DOHH2 (cell line): ENCODE data around the gene C19orf25.

Source experiments
- H3F3A ChIP-seq: fragments of 200-600 bp; sonication (generic), shearing (Covaris generic); 2 replicates; pipeline ENCODE4 v1.6.0; 2016; ENCODE audit warnings: antibody characterized with exemption, mild to moderate bottlenecking; ENCODE audit not compliant: control insufficient read depth, insufficient read depth
- H3K27ac ChIP-seq: fragments of 200-600 bp; sonication (generic); 2 replicates; pipeline ENCODE4 v1.5.1; 2014; ENCODE audit warnings: low read depth, mild to moderate bottlenecking, low read length, moderate library complexity
- H3K27me3 ChIP-seq: fragments of 200-600 bp; sonication (generic); 2 replicates; pipeline ENCODE4 v1.6.1; 2014; ENCODE audit warnings: mild to moderate bottlenecking, low read length, mixed read lengths; ENCODE audit not compliant: control insufficient read depth
- H3K36me3 ChIP-seq: fragments of 200-600 bp; sonication (generic); 2 replicates; pipeline ENCODE4 v1.6.1; 2014; ENCODE audit warnings: mild to moderate bottlenecking, low read length, moderate library complexity, mixed read lengths; ENCODE audit not compliant: control insufficient read depth
- H3K4me1 ChIP-seq: fragments of 200-600 bp; sonication (generic); 2 replicates; pipeline ENCODE4 v1.6.1; 2014; ENCODE audit warnings: mild to moderate bottlenecking, low read length, mixed read lengths; ENCODE audit not compliant: control insufficient read depth
- H3K4me2 ChIP-seq: fragments of 200-600 bp; sonication (generic); 2 replicates; pipeline ENCODE4 v1.6.0; 2014; ENCODE audit warnings: mild to moderate bottlenecking, low read length, moderate library complexity
- H3K4me3 ChIP-seq: fragments of 200-600 bp; sonication (generic); 2 replicates; pipeline ENCODE4 v1.5.1; 2014; ENCODE audit warnings: mild to moderate bottlenecking, low read length, mixed read lengths
- H3K79me2 ChIP-seq: fragments of 200-600 bp; sonication (generic); 2 replicates; pipeline ENCODE4 v1.6.1; 2014; ENCODE audit warnings: mild to moderate bottlenecking, low read length, mixed read lengths; ENCODE audit not compliant: control insufficient read depth
- H3K9me2 ChIP-seq: fragments of 200-600 bp; sonication (generic); replicated peaks from 2 replicates; pipeline ENCODE4 v1.6.1; 2014; ENCODE audit warnings: mild to moderate bottlenecking, low read length, mixed read lengths; ENCODE audit not compliant: control insufficient read depth
- H3K9me3 ChIP-seq: fragments of 200-600 bp; sonication (generic); 2 replicates; pipeline ENCODE4 v1.6.1; 2014; ENCODE audit warnings: antibody characterized with exemption, low read length, mixed read lengths; ENCODE audit not compliant: control insufficient read depth, insufficient read depth
- H4K20me1 ChIP-seq: fragments of 200-600 bp; sonication (generic); 2 replicates; pipeline ENCODE4 v1.6.0; 2014; ENCODE audit warnings: low read depth, mild to moderate bottlenecking, antibody characterized with exemption, low read length, moderate library complexity; ENCODE audit not compliant: control insufficient read depth, insufficient read depth
- EZH2phosphoT487 ChIP-seq: fragments of 200-600 bp; sonication (generic); IDR thresholded peaks from 2 replicates; pipeline ENCODE4 v1.6.1; 2017; ENCODE audit warnings: borderline replicate concordance, mild to moderate bottlenecking, antibody characterized with exemption, low read length, moderate library complexity, mixed read lengths
- TF ChIP-seq, protein P1 (sequence below): fragments of 200-600 bp; sonication (generic); IDR thresholded peaks from one replicate; pipeline ENCODE4 v1.5.1; 2014; ENCODE audit warnings: antibody characterized with exemption, mild to moderate bottlenecking, low read depth, low read length; ENCODE audit not compliant: poor library complexity, severe bottlenecking

C19orf25 gene

GRCh38 chr19:1434577-1435060, 44.4 kb downstream of the C19orf25 start:
- H3K27me3 ChIP-seq = no peaks in the 10 kb centered on the region
- H3K4me1 ChIP-seq = peaks cover 17% of the 10 kb centered on the region
- no peaks in the 10 kb centered on the region for H3K9me2 ChIP-seq
- H3K9me3 ChIP-seq = no peaks in the 10 kb centered on the region
- peaks cover 59% of the 10 kb centered on the region for H3K36me3 ChIP-seq
- no peak overlapping the region for H3K4me3 ChIP-seq
- H3F3A ChIP-seq = peaks cover 22% of the 10 kb centered on the region
- H3K27ac ChIP-seq = no peak overlapping the region
- no peak for TF ChIP-seq EZH2phosphoT487
- TF ChIP-seq, protein P1, sequence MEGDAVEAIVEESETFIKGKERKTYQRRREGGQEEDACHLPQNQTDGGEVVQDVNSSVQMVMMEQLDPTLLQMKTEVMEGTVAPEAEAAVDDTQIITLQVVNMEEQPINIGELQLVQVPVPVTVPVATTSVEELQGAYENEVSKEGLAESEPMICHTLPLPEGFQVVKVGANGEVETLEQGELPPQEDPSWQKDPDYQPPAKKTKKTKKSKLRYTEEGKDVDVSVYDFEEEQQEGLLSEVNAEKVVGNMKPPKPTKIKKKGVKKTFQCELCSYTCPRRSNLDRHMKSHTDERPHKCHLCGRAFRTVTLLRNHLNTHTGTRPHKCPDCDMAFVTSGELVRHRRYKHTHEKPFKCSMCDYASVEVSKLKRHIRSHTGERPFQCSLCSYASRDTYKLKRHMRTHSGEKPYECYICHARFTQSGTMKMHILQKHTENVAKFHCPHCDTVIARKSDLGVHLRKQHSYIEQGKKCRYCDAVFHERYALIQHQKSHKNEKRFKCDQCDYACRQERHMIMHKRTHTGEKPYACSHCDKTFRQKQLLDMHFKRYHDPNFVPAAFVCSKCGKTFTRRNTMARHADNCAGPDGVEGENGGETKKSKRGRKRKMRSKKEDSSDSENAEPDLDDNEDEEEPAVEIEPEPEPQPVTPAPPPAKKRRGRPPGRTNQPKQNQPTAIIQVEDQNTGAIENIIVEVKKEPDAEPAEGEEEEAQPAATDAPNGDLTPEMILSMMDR = no peak
- no peak overlapping the region for H3K4me2 ChIP-seq
- peaks cover 5% of the 10 kb centered on the region for H4K20me1 ChIP-seq
- H3K79me2 ChIP-seq = peaks cover 15% of the 10 kb centered on the region

DNA sequence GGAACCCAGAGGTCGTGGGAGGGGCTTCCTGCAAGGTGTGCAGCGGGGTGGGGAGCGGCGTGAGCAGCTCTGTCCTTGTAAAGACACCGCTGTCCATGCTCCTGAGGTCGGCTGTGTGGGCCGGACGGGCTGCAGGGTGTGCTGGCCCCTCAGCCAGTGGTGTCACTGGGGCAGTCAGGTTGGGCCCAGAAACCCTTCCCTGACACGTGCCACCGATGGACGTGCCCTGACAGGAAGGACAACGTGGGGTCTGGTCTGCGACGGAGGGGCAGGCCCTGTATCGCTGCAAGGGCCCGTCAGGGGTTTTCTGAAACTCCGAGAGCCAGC, 45.0 kb downstream of the C19orf25 start:
- TF ChIP-seq, protein P1 = no peak
- TF ChIP-seq EZH2phosphoT487 = no peak
- Histone ChIP-seq H3K9me2 (no peaks in the 10 kb centered on the region), H4K20me1 (no peaks in the 10 kb centered on the region), H3K9me3 (no peaks in the 10 kb centered on the region), H3K27me3 (no peaks in the 10 kb centered on the region), H3K4me2 (no peak overlapping the region), H3K27ac (no peak overlapping the region), H3K36me3 (peaks cover 59% of the 10 kb centered on the region), H3F3A (peaks cover 16% of the 10 kb centered on the region), H3K4me3 (no peak overlapping the region), H3K79me2 (peaks cover 9% of the 10 kb centered on the region), H3K4me1 (peaks cover 12% of the 10 kb centered on the region)

DNA sequence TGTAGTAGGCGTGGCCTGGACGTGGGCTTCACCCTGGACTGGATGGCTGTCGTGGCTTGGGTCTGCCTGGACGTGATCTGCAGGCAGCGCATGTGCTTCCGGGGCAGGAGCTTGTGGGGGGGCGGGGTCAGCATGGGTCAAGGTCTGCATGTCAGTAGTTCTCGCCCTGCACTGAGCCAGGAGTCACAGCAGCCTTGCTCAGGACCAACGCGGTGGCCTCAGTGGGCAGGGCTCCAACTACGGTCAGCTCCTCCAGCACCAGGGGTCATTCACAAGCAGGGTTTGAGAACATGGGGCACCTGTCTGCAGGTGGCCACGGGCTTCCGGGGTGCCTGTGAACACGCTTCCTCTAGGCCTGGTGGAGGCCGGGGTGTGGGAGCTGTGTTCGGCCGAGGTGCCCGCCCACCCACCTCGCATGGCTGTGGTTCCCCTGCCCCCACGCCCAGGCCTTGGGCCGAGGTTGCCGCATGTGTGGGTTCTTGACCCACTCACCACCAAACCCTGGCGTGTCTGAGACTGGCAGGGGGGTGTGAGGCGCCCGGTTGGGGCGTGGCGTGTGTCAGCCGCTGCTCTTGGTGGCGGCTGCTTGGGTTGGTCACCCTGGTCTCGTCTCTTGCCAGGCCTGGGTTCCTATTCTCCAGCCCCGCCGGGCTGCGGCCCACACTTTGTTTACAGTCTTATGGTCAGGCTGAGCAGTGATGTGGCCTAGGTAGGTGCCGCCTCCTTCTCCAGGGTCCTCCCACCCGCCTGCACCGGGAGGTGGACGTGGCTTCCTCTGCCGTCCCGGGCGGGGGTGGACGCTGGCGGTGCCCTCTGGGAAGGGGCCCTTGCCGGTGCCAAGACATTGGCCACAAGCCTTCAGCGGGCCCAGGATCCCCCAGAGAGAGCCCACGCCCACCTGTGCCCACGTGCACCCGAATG, 45.6 kb downstream of the C19orf25 start:
- Histone ChIP-seq H3K4me1 (peaks cover 12% of the 10 kb centered on the region), H4K20me1 (no peaks in the 10 kb centered on the region), H3K36me3 (peaks cover 59% of the 10 kb centered on the region)

More for the DNA sequence above, 45.6 kb downstream of the C19orf25 start:
- H3K9me2 ChIP-seq = no peaks in the 10 kb centered on the region
- H3K9me3 ChIP-seq = no peaks in the 10 kb centered on the region
- no peak overlapping the region for H3K27ac ChIP-seq
- H3K4me3 ChIP-seq = no peak overlapping the region
- TF ChIP-seq, protein P1 = no peak
- peaks cover 2% of the 10 kb centered on the region for H3K79me2 ChIP-seq
- no peaks in the 10 kb centered on the region for H3K27me3 ChIP-seq
- peaks cover 14% of the 10 kb centered on the region for H3F3A ChIP-seq
- no peak overlapping the region for H3K4me2 ChIP-seq
